T-helper 17 cell (primary cell): Measurements from ENCODE around the gene UPF1. TPM values are rescaled to one million over a fixed set of nuclear protein-coding genes. Genes with fewer than 3 reads are reported as not detected.

Experiments
- ATAC-seq: fragments of 150-1000 bp; cut with Tn5 transposase; 2 replicates; pipeline ENCODE4 v1.10.0; 2021; ENCODE audit warnings: mild to moderate bottlenecking, moderate library complexity
- DNase-seq, 3 donors: peaks; one replicate each; pipeline versions ENCODE4 v3.0.0 to v3.0.0-alpha.2; 2020 to 2021
- H3K9me3 ChIP-seq: one replicate; pipeline ENCODE4 v1.7.0; 2013; ENCODE audit warnings: low read length, mild to moderate bottlenecking; ENCODE audit not compliant: control insufficient read depth, poor library complexity, severe bottlenecking
- H3K27ac Mint-ChIP-seq: one replicate; pipeline ENCODE4 v1.8.0; 2022; ENCODE audit warnings: mild to moderate bottlenecking, moderate library complexity, mixed read lengths
- H3K27me3 Mint-ChIP-seq: one replicate; pipeline ENCODE4 v1.8.0; 2022; ENCODE audit warnings: mixed read lengths
- H3K36me3 Mint-ChIP-seq: one replicate; pipeline ENCODE4 v1.8.0; 2022; ENCODE audit warnings: low read depth, mixed read lengths
- H3K4me1 Mint-ChIP-seq: one replicate; pipeline ENCODE4 v1.8.0; 2022; ENCODE audit warnings: mild to moderate bottlenecking, mixed read lengths
- H3K4me3 Mint-ChIP-seq: one replicate; pipeline ENCODE4 v1.8.0; 2022; ENCODE audit warnings: mild to moderate bottlenecking, moderate library complexity, mixed read lengths
- total RNA-seq, 4 donors: library from RNA in 2 of 4; stranded (reverse) in 2 of 4; gene quantifications; one replicate each; pipeline ENCODE4 v1.2.3 and lab custom pipeline; 2022 to 2026

The UPF1 gene
- total RNA-seq, 2 donors from 2014 or later, result 135 to 143 TPM

GRCh38 chr19:18850471-18851375, 19.0 kb downstream of the UPF1 start:
- H3K27ac Mint-ChIP-seq, result peak overlapping the region; percentile 86
- H3K9me3 ChIP-seq, result no peaks in the 10 kb centered on the region
- DNase-seq (no peak), ATAC-seq (no peak)
- no peaks in the 10 kb centered on the region for H3K27me3 Mint-ChIP-seq
- H3K4me3 Mint-ChIP-seq, result no peak overlapping the region
- peaks cover 5% of the 10 kb centered on the region for H3K36me3 Mint-ChIP-seq
- H3K4me1 Mint-ChIP-seq, result peaks cover 24% of the 10 kb centered on the region

- Mint-ChIP-seq H3K27me3 (no peaks in the 10 kb centered on the region), H3K4me3 (no peak overlapping the region), H3K36me3 (peaks cover 5% of the 10 kb centered on the region), H3K4me1 (peaks cover 18% of the 10 kb centered on the region), H3K27ac (no peak overlapping the region)
- no peak for DNase-seq
- no peaks in the 10 kb centered on the region for H3K9me3 ChIP-seq
- ATAC-seq, result no peak
These were observed 20.0 kb downstream of the UPF1 start for GRCh38 chr19:18851673-18852325.

- Mint-ChIP-seq H3K27ac (no peak overlapping the region), H3K27me3 (no peaks in the 10 kb centered on the region), H3K4me1 (peaks cover 15% of the 10 kb centered on the region), H3K36me3 (peaks cover 5% of the 10 kb centered on the region), H3K4me3 (no peak overlapping the region)
- no peak for DNase-seq
- H3K9me3 ChIP-seq, result no peaks in the 10 kb centered on the region
- no peak for ATAC-seq
These were observed 20.9 kb downstream of the UPF1 start for GRCh38 chr19:18852648-18853047.

GRCh38 chr19:18853755-18854427, 22.1 kb downstream of the UPF1 start:
- Mint-ChIP-seq H3K4me1 (peaks cover 14% of the 10 kb centered on the region), H3K4me3 (no peak overlapping the region), H3K27ac (no peak overlapping the region), H3K36me3 (peaks cover 4% of the 10 kb centered on the region), H3K27me3 (no peaks in the 10 kb centered on the region)
- DNase-seq (no peak), ATAC-seq (no peak)
- H3K9me3 ChIP-seq, result no peaks in the 10 kb centered on the region

GRCh38 chr19:18854982-18855381, 23.2 kb downstream of the UPF1 start:
- H3K27ac Mint-ChIP-seq, result peak overlapping the region; percentile 51

GRCh38 chr19:18855647-18856384, 24.1 kb downstream of the UPF1 start:
- DNase-seq (no peak), ATAC-seq (no peak)
- Mint-ChIP-seq H3K27me3 (no peaks in the 10 kb centered on the region), H3K4me1 (peaks cover 4% of the 10 kb centered on the region), H3K4me3 (no peak overlapping the region), H3K36me3 (peaks cover 2% of the 10 kb centered on the region), H3K27ac (peak overlapping the region; percentile 51)
- H3K9me3 ChIP-seq, result no peaks in the 10 kb centered on the region

More at GRCh38 chr19:18854982-18855381, 23.2 kb downstream of the UPF1 start:
- no peak for DNase-seq
- Mint-ChIP-seq H3K27me3 (no peaks in the 10 kb centered on the region), H3K4me3 (no peak overlapping the region), H3K4me1 (peaks cover 7% of the 10 kb centered on the region), H3K36me3 (peaks cover 2% of the 10 kb centered on the region)
- H3K9me3 ChIP-seq, result no peaks in the 10 kb centered on the region
- no peak for ATAC-seq

GRCh38 chr19:18856385-18857126, 24.8 kb downstream of the UPF1 start:
- Mint-ChIP-seq H3K27me3 (no peaks in the 10 kb centered on the region), H3K27ac (no peak overlapping the region), H3K4me1 (peaks cover 4% of the 10 kb centered on the region), H3K36me3 (peaks cover 2% of the 10 kb centered on the region), H3K4me3 (no peak overlapping the region)
- H3K9me3 ChIP-seq, result no peaks in the 10 kb centered on the region
- no peak for DNase-seq
- ATAC-seq, result no peak

GRCh38 chr19:18857223-18857622, 25.5 kb downstream of the UPF1 start:
- no peaks in the 10 kb centered on the region for H3K9me3 ChIP-seq
- Mint-ChIP-seq H3K36me3 (peaks cover 2% of the 10 kb centered on the region), H3K27me3 (no peaks in the 10 kb centered on the region), H3K4me3 (no peak overlapping the region), H3K27ac (no peak overlapping the region), H3K4me1 (peaks cover 4% of the 10 kb centered on the region)
- ATAC-seq (no peak), DNase-seq (no peak)

- H3K9me3 ChIP-seq, result no peaks in the 10 kb centered on the region
- ATAC-seq (no peak), DNase-seq (no peak)
- H3K27me3 Mint-ChIP-seq, result no peaks in the 10 kb centered on the region
- H3K36me3 Mint-ChIP-seq, result no peaks in the 10 kb centered on the region
- peaks cover 2% of the 10 kb centered on the region for H3K4me1 Mint-ChIP-seq
- H3K4me3 Mint-ChIP-seq, result no peak overlapping the region
- H3K27ac Mint-ChIP-seq, result peak overlapping the region; percentile 53
These were observed 27.3 kb downstream of the UPF1 start for GRCh38 chr19:18858906-18859646.

- no peak for ATAC-seq
- H3K36me3 Mint-ChIP-seq, result no peaks in the 10 kb centered on the region
- H3K27me3 Mint-ChIP-seq, result no peaks in the 10 kb centered on the region
- no peak for DNase-seq
- no peak overlapping the region for H3K27ac Mint-ChIP-seq
- no peak overlapping the region for H3K4me3 Mint-ChIP-seq
- H3K4me1 Mint-ChIP-seq, result peaks cover 2% of the 10 kb centered on the region
- no peaks in the 10 kb centered on the region for H3K9me3 ChIP-seq
These were observed 28.0 kb downstream of the UPF1 start for GRCh38 chr19:18859676-18860301.

- DNase-seq, result no peak
- no peak for ATAC-seq
- no peaks in the 10 kb centered on the region for H3K9me3 ChIP-seq
- Mint-ChIP-seq H3K4me1 (peaks cover 2% of the 10 kb centered on the region), H3K27ac (no peak overlapping the region), H3K36me3 (no peaks in the 10 kb centered on the region), H3K4me3 (no peak overlapping the region), H3K27me3 (no peaks in the 10 kb centered on the region)
These were observed 28.5 kb downstream of the UPF1 start for GRCh38 chr19:18860302-18860700.
